Measurements from ENCODE around the gene ADCY4. TPM values are rescaled to one million over a fixed set of nuclear protein-coding genes. Genes with fewer than 3 reads are reported as not detected.

ADCY4 gene
- total and polyA plus RNA-seq, 2 of the 13 experiments (the other 11 are each of a cell fraction or from before 2014, with no cell fraction given): 0.03 TPM; not detected in 1

GRCh38 chr14:24334431-24335291, at the start of gene ADCY4 (continued):
- no peak for TF ChIP-seq ZNF414 (CRISPR knock-in tag; IDR thresholded peaks at IDR 0.05)
- 0 out of 2 replicates have a peak, but pooled peaks have one; percentile 28 for TF ChIP-seq MEIS1 (CRISPR knock-in tag; IDR thresholded peaks at IDR 0.05; ENCODE audit: borderline replicate concordance)
- TF ChIP-seq MAX (IDR thresholded peaks at IDR 0.05): no peak
- TF ChIP-seq SAFB2 (CRISPR knock-in tag; IDR thresholded peaks at IDR 0.05; ENCODE audit: borderline replicate concordance, low read depth): peak; percentile 59; the same call in 1 of the 2 replicates
- TF ChIP-seq ATF3 (CRISPR knock-in tag; IDR thresholded peaks at IDR 0.05): no peak
- TF ChIP-seq ZFP1 (CRISPR knock-in tag; IDR thresholded peaks at IDR 0.05): no peak

- Histone ChIP-seq H3K4me3 (replicated peaks in 1 of 3; ENCODE audit: insufficient read depth in 1 of 3, low read depth in 2 of 3, low read length in 3 of 3) (no peak overlapping the region), H3K36me3 (replicated peaks in 1 of 2; ENCODE audit: control insufficient read depth in 1 of 2, insufficient read depth in 2 of 2, low read length in 2 of 2) (no peaks in the 10 kb centered on the region), H3K27me3 (ENCODE audit: control insufficient read depth in 1 of 2, insufficient read depth in 2 of 2, low read length in 2 of 2) (peaks cover 7 to 42% of the 10 kb centered on the region in 2 experiments; a peak in 4 of 5 replicates), H3K4me1 (ENCODE audit: insufficient read depth, low read length) (peaks cover 14% of the 10 kb centered on the region), H3K9ac (ENCODE audit: insufficient read depth, low read depth, low read length) (no peak overlapping the region), H3K79me2 (ENCODE audit: insufficient read depth, low read length) (no peaks in the 10 kb centered on the region), H2AFZ (ENCODE audit: low read length) (no peak overlapping the region), H3K4me2 (ENCODE audit: low read depth, low read length) (no peak overlapping the region), H3K27ac (ENCODE audit: extremely low read length, insufficient read depth, low read length) (no peak overlapping the region), H3K9me3 (ENCODE audit: low read length) (no peaks in the 10 kb centered on the region), H4K20me1 (ENCODE audit: insufficient read depth, low read length) (no peaks in the 10 kb centered on the region)
- TF ChIP-seq ATF7 (IDR thresholded peaks at IDR 0.05) (peak; percentile 27; the same call in 1 of the 2 replicates), ATF7 (CRISPR knock-in tag; IDR thresholded peaks at IDR 0.05) (no peak), PLRG1 (conservative IDR thresholded peaks at IDR 0.05) (0 out of 2 replicates have a peak, but pooled peaks have one; percentile 53), TGIF2 (CRISPR knock-in tag; IDR thresholded peaks at IDR 0.05) (no peak), MNT (IDR thresholded peaks at IDR 0.05) (peak; percentile 40), JUNB (CRISPR knock-in tag; IDR thresholded peaks at IDR 0.05; ENCODE audit: borderline replicate concordance) (peak; percentile 19; the same call in 1 of the 2 replicates)
- CTCF ChIA-PET (ENCODE audit: low intra/inter-chr PET ratio, low total read pairs): no interaction called here
- ATAC-seq (no peak), FAIRE-seq (no peak), DNase-seq (ENCODE audit: low spot score) (no peak)
- WGBS (ENCODE audit: low lambda C conversion rate): 18% methylated on average over 4 of the region's 4 CpGs
- POLR2A ChIA-PET: no interaction called here
- intact Hi-C loops (cut with micrococcal nuclease; ENCODE audit: unreplicated experiment) (no loop called here), in situ Hi-C loops (cut with HindIII; ENCODE audit: extremely low pct_ligation_motif_present, low pct_unique_long_range_greater_than_20kb) (no loop called here)
- no TSS peak for BruUV-seq (replicated peaks)
These were observed 49.3 kb upstream of the ADCY4 start for GRCh38 chr14:24384169-24384568.

Data from HepG2 (cell line).